Fibroblast of pulmonary artery (primary cell): ENCODE measurements around the gene ZRSR2.

Source experiments
- DNase-seq: peaks from one replicate; pipeline ENCODE4 v3.0.0-alpha.2; 2010; ENCODE audit warnings: low read depth
- H3K4me3 ChIP-seq: replicated peaks from 2 replicates; pipeline ENCODE4 v1.5.1; 2011; ENCODE audit warnings: low read depth, mild to moderate bottlenecking, control low read depth, low read length, moderate library complexity
- TF ChIP-seq, protein P1 (sequence below): IDR thresholded peaks from 2 replicates; pipeline ENCODE4 v1.5.1; 2011; ENCODE audit warnings: mild to moderate bottlenecking, control low read depth, low read length, inconsistent platforms; ENCODE audit errors: missing control alignments

The ZRSR2 gene

DNA sequence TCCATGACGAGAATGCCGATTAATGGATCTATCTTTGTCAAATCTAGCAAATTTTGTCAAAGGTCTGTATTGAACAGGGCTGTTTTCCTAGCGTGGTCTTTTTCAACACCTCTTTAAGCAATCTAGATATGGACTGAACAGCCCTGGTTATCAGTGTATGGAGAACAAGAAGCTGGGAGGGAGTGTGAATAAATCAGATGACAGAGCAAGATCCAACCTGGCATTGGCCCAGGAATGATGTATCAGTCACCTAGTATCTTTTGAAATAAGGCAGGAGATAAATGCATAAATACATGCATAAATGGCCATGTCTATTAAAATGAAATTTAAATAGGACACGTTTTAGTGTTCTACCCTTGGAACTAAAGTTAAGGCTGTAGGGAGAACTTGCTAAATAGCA lies 80.0 kb downstream of the ZRSR2 start:
- TF ChIP-seq, protein P1, sequence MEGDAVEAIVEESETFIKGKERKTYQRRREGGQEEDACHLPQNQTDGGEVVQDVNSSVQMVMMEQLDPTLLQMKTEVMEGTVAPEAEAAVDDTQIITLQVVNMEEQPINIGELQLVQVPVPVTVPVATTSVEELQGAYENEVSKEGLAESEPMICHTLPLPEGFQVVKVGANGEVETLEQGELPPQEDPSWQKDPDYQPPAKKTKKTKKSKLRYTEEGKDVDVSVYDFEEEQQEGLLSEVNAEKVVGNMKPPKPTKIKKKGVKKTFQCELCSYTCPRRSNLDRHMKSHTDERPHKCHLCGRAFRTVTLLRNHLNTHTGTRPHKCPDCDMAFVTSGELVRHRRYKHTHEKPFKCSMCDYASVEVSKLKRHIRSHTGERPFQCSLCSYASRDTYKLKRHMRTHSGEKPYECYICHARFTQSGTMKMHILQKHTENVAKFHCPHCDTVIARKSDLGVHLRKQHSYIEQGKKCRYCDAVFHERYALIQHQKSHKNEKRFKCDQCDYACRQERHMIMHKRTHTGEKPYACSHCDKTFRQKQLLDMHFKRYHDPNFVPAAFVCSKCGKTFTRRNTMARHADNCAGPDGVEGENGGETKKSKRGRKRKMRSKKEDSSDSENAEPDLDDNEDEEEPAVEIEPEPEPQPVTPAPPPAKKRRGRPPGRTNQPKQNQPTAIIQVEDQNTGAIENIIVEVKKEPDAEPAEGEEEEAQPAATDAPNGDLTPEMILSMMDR = no peak
- DNase-seq = no peak
- H3K4me3 ChIP-seq = no peak overlapping the region
